HG02571 (cell line): ENCODE measurements around the gene ATP6V1E1.

Experiments used
- ATAC-seq: cut with Tn5 transposase; IDR thresholded peaks from one replicate; pipeline ENCODE4 v1.9.1; 2021; ENCODE audit warnings: mild to moderate bottlenecking, moderate library complexity; ENCODE audit not compliant: unreplicated experiment

Gene ATP6V1E1

DNA sequence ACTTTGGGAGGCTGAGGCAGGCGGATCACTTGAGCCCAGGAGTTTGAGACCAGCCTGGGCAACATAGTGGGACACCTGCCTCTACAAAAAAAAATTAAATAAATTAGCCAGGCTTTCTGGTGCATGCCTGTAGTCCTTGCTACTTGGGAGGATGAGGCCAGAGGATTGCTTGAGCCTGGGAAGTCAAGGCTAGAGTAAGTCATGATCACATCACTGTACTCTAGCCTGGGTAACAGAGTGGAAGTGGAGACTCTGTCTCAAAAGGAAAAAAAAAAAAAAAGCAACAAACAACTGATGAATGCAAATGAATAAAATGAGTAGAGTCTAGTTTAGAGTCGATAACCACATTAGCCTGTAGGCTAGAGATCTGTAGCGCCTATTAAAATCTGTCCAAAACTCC, 6.1 kb upstream of the ATP6V1E1 start:
- no peak for ATAC-seq

DNA sequence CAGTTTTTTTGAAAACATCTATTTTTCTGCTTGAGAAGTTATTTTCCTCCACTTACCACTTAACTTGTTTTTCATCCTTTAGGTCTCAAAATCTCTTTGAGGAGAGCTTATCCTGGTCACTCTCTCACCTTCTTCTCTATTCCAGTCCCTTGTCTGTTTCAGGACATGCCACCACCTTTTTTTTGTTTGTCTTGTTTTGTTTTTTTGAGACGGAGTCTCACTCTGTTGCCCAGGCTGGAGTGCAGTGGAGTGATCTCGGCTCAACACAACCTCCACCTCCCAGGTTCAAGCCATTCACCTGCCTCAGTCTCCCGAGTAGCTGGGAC, 5.4 kb upstream of the ATP6V1E1 start:
- no peak for ATAC-seq

DNA sequence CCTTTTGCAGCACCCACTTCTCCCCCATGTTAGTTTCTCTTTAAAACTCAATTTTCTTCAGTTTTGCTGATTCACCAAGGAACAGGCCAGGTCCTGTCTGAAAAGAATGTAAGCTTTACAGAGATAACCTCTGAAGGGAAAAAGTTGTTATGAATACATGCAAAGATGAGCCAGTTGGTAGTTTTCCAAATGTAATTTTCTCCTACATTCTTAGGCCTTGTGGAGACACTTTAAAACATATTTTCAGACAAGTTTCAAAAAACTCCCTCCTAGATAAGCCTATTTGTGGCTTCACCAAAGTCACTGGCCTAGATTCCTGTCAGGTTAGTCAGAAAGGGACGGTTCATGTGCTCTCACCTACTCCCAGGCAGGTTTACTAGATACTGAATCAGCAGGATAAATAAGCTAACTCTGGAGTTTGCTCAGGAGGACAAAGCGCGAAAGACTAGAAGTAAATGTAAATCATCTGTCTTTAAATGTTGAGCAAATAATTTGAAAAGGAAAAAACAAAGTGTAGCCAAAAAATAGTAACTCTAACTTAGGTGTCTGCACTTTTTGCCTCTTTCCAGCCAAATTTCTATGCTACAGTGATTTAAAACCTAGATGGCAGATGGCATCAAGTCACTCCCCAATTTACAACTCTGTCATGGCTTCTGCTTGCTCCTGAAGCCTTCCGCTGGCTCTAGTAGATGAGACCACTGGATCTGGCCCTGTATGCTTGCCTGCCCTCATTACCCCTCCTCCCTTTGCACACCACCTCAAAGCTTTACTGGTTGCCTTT, 4.9 kb upstream of the ATP6V1E1 start:
- ATAC-seq: no peak

DNA sequence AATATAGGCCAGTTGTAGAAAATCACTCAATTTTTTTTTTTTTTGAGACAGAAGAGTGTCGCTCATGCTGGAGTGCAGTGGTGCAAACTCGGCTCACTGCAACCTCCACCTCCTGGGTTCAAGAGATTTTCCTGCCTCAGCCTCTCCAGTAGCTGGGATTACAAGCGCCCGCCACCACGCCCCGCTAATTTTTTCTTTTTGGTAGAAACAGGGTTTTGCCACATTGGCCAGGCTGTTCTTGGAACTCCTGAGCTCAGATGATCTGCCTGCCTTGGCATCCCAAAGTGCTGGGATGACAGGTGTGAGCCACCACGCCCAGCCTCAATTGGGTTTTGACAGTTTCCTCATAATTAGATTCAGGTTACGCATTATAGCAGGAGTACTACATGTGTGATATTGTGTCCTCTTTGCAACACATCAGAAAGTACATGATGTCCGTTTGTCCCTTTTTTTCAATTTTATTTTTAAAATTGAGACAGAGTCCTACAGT, 2.6 kb upstream of the ATP6V1E1 start:
- no peak for ATAC-seq

DNA sequence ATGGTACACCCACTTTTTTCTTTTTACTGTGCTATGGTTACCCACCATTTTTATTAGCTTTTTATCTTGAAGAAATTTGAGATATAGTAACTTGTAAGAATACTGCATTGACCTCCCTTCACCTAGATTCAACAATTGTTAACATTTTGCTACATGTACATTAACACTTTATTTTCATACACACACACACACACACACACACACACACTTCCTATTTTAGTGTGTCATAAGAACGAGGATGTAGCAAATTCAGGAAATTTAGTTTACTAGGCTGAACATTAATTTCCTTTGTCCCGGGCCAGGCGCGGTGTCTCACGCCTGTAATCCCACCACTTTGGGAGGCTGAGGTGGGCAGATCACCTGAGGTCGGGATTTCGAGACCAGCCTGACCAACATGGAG, 1.1 kb upstream of the ATP6V1E1 start:
- no peak for ATAC-seq

DNA sequence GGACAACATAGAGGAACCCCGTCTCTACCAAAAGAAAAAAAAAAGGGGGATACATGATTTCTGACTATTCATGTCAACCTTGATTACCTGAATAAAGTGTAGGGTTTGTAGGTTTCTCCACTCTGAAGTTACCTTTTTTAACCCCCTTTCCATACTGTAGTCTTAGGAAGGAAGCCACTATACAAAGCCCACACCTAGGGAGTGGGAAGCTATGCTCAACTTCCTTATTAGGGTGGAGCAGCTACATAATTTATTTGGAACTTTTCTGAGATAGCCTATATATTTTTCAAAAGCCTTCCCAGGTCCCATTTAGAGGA, 582 bp upstream of the ATP6V1E1 start:
- ATAC-seq: no peak

DNA sequence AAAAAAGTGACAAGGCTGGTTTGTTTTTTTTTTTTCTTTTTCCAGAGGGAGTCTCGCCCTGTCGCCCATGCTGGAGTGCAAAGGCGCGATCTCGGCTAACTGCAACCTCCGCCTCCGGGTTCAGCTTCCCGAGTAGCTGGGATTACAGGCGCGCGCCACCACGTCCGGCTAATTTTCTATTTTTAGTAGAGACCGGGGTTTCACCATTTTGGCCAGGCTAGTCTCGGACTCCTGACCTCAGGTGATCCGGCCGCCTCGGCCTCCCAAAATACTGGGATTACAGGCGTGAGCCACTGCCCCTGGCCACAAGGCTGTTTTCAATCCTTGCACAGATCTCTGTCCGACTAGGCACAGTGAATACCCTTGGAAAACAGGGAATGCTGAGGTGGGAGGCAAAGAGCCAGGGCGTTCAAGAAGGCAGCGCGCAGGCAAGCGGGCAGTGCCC, 566 bp downstream of the ATP6V1E1 start:
- ATAC-seq: no peak

DNA sequence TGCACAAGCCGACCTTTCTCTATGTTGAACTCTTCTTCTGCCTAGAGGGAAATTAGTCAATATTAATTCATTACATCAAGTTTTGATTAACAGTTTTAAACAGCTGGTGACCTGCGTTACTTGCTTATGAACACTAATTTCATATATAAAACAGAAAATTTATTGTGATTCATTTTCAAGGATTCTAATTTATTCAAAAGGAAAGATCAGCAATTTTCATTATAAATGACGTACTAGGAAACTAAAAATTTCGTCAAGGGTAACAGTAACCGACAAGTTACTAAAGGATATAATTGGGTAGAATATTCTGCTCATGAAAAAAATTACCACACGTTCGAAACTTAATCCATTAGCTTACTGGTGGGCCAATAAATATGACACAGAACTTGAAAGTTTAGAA, 15.3 kb downstream of the ATP6V1E1 start:
- no peak for ATAC-seq

DNA sequence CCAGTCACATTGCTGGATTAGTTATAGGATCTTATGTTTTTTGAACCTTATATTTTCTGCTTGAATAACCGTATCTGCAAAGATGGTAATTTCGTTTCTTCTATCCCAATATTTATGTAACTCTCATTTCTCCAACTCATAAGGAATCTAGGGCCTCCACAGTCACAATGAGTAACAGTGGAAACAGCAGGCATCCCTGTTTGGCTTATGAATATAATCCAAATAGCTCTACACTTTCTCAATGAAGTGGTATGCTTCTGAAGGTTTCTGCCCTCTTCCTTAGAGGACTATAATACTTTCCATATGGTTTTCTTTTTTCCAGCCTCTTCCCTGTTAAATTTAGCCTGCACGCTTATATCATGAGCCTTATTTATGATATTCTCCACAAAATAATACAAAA, 16.5 kb downstream of the ATP6V1E1 start:
- ATAC-seq: no peak

DNA sequence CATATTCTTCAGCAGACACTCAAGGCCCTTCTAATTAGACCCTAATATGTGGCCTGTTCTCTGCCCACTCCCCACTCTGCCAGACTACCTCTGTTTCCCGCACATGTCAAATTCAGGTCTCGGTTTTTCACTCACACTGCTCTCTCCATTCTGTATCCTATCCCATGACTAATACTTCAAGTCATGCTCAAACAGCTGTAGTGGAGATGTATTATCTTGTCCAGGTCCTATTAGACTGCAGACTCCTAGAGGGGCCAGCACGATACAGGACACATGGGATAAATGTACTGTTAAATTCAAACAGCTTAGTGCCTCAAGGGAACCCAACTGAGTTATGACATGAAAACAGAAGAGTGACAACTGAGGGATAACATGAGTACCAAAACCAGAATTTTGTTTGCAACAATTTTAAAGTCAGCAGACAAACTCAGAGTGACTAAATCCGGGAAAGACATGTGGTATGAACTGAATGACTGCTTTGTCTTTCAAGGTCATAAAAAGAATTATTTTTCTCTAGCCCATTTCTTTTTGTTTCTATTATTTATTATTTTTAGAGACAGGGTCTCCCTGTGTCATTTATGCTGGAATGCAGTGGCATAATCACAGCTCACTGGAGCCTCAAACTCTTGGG, 20.5 kb downstream of the ATP6V1E1 start:
- no peak for ATAC-seq

DNA sequence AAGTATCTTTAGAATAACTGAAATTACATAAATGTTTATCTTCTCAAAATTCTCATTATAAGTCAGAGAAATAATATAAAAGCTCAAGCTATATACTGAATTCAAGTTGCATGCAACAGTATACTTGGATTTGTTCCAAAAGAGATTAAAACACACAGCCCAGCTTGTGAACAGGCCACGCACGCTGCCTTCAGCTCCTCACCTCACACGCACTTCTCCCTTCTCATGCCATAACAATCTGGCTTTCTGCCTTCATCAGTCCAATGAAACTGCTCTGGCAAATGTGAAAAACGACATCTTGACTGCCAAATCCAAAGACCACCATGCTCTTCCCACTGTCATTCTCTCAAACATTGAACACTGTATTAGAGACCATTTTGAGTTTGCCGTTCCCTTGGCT, 22.1 kb downstream of the ATP6V1E1 start:
- no peak for ATAC-seq

DNA sequence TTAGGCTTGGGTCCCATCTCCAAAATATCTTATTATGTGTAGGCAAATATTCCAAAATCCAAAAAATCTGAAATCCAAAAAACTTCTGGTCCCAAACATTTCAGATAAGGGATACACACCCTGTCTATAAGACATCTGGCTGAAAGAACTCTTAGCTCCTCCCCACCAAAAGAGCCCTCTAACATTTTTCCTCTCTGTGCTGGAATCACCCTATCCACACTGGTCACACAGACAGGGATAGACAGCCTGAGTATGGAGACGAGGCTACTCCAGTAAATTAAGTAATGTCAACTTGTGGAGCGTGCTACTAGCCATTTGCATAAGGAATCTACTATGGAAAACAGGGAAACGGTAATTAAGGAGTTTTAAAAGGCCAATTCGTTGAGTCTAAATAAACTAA, 24.9 kb downstream of the ATP6V1E1 start:
- ATAC-seq: no peak

DNA sequence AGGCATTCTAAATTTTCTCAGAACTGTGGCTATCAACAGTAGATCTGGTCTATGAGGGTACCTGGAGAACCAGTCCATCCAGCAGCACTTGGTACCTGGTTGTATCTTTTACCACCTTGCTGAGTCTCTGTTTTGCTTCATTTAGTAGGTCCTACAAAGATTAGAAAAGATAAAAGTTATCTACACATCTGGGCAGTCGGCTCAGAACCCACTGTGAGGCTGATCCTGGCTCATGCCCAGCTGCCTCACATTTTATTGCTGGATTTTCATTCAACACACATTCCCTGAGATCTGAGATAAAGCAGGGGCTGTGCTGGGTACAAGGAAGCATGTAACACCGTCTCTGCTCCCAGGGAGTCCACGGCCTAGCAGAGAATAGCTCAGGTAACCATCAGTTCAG, 27.5 kb downstream of the ATP6V1E1 start:
- no peak for ATAC-seq

DNA sequence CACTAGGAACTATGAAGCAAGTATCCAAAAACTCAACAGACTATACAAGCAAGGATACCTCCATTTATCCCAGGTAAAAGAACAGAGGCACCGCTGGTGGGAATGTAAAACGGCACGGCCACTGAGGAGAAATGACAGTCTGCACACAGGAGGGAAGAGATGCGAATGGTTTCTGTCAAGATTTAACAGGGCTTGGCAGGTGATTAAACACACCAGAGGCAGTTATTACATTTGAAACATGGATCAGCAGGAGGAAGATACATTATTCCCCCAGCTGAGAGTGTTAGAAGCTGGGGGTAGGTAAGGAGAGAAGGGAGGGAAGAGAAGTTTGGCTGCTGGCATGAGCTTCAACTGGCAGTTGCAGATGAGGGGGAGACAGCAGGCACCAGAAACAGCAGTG, 30.2 kb downstream of the ATP6V1E1 start:
- no peak for ATAC-seq

DNA sequence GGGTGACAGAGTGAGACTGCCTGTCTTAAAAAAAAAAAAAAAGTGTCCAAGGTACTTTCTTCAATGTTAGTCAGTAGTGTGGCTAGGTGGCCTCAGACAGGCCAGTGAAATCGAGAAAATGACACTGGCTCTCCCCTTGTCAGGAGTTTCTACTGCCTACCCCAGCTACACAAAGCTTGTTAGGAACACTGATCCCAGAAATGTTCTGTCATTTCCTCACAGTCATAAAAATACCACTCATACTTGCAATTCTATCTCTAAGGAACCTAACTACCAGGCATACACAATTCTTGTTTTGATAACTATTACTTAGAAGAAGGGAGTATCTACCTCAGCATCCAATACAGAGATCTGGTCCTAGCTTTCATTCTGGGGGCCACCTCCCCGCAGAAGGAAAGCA, 31.3 kb downstream of the ATP6V1E1 start:
- no peak for ATAC-seq

DNA sequence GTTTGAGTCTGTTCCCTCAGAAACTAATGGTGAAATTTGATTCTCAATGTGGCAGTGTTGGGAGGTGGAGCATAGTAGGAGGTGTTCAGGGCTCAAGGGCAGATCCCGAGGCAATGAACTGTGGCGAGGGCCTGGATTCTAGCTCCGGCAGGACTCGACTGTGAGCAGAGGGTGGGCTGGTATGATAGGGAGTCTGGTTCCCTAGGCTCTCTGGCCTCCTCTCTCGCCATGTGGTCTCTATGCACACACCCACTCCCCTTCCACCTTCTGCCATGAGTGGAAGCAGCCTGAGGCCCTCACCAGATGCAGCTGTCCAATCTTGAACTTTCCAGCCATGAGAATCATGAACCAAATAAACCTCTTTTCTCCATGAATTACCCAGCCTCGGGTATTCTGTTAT, 32.3 kb downstream of the ATP6V1E1 start:
- ATAC-seq: no peak

DNA sequence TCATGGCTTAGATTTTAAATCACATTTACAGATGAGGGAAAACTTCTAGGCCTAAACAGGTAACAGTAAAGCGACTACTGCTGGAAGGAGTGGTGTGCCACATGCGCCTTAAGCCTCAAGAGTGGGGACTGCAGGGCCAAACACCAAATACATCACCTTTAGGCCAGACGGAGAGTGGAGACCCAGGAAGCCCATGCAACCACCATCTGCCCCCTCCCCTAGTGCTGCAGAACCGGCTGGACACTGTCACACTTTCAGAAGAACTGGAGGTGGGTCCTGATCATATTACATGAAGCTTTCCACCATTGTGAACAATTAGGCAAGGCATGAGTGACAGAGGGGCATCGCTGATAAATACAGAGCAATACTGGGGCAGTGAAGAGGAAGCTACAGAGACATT, 36.3 kb downstream of the ATP6V1E1 start:
- ATAC-seq: no peak

DNA sequence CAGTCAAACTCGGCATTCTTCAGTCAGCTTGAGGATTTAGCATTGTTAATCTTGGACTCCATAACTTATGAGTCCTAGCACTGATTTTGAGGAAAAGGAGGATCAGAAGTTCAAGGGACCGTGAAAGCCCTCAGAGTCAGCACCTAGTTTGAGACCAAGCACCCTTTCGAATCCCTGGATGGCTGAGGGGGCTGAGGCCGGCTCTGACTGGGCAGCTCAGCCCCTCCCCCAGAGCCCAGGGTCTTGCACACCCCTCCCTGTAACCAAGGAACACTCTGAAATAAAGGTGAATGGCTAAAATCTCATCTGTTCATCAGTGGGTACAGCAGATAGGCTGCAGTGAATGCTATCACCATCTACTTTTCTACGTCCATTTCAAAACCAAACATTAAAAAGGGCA, 38.0 kb downstream of the ATP6V1E1 start:
- ATAC-seq: no peak

DNA sequence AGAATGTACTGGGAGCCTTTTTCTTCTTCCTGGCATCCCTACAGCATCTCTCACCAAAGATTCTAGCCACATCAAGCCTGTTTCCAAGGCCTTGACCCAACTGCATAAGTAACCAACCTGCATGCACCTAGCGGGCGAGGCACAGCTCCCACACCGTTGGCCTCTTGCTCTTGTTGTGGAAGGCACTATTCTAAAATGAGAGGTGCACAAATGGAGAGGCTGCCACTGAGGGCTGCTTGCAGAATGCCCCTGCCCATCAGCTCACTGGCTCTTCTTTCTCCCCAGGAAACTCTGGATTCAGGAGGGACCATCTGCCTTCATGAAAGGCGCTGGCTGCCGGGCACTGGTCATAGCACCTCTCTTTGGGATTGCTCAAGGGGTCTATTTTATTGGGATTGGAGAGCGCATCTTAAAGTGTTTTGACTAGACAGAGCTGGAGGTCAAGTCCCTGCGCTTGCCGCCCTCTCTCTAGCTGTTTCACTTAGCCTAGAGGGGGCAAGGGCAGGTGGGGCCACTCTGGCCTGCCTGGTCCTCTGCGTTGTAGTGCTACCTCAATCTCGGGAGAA, 38.7 kb downstream of the ATP6V1E1 start:
- no peak for ATAC-seq

DNA sequence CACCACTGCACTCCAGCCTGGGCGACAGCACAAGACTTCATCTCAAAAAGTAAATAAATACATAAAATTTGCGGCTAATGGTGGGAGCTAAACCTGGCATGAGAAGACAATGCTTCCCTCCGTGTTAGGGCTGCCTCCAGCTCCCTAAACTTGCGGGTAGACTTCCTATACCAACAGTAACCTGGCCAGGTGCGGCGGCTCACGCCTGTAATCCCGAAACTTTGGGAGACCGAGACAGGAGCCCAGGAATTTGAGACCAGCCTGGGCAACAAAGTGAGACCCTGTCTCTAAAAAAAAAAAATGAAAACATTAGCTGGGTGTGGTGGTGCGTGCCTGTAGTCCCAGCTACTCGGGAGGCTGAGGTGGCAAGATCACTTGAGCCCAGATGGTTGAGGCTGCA, 39.9 kb downstream of the ATP6V1E1 start:
- no peak for ATAC-seq

DNA sequence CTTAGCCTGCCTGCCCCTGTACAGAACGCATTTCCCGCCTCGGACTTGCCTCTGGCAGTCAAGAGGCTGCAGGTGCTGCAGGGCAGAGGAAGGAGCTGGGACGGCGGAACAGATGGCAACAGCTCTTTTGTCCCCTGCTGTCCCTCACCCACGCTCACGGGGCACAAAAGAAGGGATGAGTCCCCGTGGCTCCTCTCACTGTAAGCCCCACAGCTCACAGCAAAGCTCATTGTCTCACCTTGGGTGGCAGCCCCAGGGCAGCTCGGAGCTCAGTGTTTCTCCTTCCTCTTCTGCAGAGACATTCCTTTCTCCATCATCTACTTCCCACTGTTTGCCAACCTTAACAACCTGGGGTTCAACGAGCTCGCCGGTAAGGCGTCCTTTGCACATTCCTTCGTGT, 40.9 kb downstream of the ATP6V1E1 start:
- ATAC-seq: no peak

DNA sequence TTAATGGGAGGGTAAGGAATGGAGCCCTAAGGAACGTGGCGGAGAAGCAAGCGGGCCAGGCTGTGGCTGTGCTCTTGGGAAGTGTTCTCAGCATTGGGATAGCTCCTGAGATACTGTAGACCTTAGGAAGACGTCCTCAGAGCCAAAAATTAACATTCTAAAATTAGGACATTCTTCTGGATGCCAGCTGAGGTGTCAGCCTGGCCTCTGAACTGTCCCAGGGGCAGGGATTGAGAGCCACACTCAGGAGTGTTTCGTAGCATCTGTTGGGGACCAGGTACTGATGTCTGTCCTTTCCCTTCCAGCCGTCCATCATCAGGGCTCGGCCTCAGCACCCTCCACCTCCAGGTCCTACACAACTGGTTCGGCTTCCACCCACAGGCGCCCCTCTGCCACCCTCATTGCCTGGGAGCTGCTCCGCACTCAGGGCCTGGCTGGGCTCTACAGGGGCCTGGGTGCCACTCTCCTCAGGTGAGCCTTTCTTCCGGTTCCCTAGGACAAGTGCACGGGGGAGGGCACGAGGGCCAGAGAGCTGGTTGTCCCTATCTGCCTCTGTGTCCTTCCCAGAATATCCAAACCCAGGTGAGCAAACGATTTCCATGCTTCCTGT, 41.6 kb downstream of the ATP6V1E1 start:
- ATAC-seq: no peak
